NT2/D1 (cell line): Measurements from ENCODE around the gene COL6A2.

Experiments used
- SUZ12 ChIP-seq: IDR thresholded peaks from 2 replicates; pipeline ENCODE4 v1.6.1; 2011; ENCODE audit not compliant: insufficient read length, insufficient read depth; ENCODE audit errors: extremely low read depth
- YY1 ChIP-seq: IDR thresholded peaks from 2 replicates; pipeline ENCODE4 v1.6.1; 2011; ENCODE audit not compliant: insufficient read length, insufficient read depth
- ZNF274 ChIP-seq: IDR thresholded peaks from 2 replicates; pipeline ENCODE4 v1.6.1; 2011; ENCODE audit warnings: mild to moderate bottlenecking, low read depth, low read length

DNA sequence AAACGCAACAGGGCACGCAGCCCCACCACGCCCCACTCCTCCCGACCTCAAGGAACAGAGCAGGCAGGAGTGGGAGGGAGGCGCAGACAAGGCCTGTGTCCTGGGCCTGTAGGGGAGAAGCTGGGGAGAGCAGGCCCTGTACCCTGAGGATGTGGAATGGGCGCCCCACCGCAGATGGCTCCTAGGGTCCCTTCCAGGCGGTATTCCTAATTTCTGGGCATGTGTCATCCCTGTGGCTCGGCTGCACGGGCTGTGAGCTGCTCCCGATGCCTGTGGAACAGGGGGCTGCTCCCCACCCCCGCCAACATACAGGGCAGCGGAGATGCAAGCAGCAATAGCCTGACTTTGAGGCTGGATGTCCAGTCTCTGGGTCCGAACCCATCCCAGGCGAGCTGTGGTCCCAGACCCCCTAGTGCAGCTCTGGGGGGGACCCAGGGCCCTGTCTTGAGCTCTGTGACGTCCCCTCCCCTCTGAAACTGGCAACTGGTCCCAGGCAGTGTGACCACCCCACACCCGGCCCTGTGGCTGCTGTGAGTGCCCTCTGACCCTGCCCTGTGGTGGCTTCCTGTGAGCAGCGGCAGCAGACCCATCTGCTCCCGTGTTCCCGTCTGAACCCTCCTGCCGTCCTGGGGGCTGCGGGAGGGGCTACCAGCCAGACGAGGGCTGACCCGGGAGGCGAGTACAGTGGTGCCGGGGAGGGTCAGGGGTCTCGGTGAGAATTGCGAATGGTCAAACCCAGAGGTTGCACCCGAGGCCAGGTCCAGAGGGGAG lies 13.9 kb upstream of the COL6A2 start:
- no peak for TF ChIP-seq SUZ12
- TF ChIP-seq YY1, result no peak
- no peak for TF ChIP-seq ZNF274
